Keratinocyte (primary cell): ENCODE results near the gene UBE2L6. TPM values are rescaled to one million over a fixed set of nuclear protein-coding genes. Genes with fewer than 3 reads are reported as not detected.

Experiments
- DNase-seq: peaks from one replicate; pipeline ENCODE4 v3.0.0-alpha.2; 2011; ENCODE audit warnings: low read depth, missing footprints, low spot score
- FAIRE-seq: peaks from 2 replicates; lab custom pipeline; 2011; peaks lifted over from hg19 to GRCh38; lab: Jason Lieb, UNC
- H2AFZ ChIP-seq: 2 replicates; pipeline ENCODE4 v1.6.0; 2012; ENCODE audit warnings: low read length, control low read depth, inconsistent platforms; ENCODE audit not compliant: control insufficient read depth
- H3K27ac ChIP-seq: 2 replicates; pipeline ENCODE4 v1.5.1; 2011; ENCODE audit warnings: low read length; ENCODE audit not compliant: control insufficient read depth, insufficient read depth
- H3K27me3 ChIP-seq: 3 replicates; pipeline ENCODE4 v1.6.0; 2011; ENCODE audit warnings: low read length; ENCODE audit not compliant: control insufficient read depth, insufficient read depth; ENCODE audit errors: extremely low read depth
- H3K36me3 ChIP-seq, 2 experiments: 2 replicates in 1 of 2; 3 replicates in 1 of 2; pipeline ENCODE4 v1.5.1; 2011; ENCODE audit warnings: low read length in 2 of 2, mild to moderate bottlenecking in 1 of 2; ENCODE audit not compliant: control insufficient read depth in 2 of 2, insufficient read depth in 2 of 2; ENCODE audit errors: extremely low read depth in 1 of 2
- H3K4me1 ChIP-seq: 3 replicates; pipeline ENCODE4 v1.5.1; 2011; ENCODE audit warnings: low read length; ENCODE audit not compliant: control insufficient read depth, insufficient read depth; ENCODE audit errors: extremely low read depth
- H3K4me2 ChIP-seq: 3 replicates; pipeline ENCODE4 v1.6.0; 2011; ENCODE audit warnings: low read depth, low read length; ENCODE audit not compliant: control insufficient read depth, insufficient read depth; ENCODE audit errors: extremely low read depth
- H3K4me3 ChIP-seq, 3 experiments: fragments of 200-600 bp in 1 of 3; sonication (generic) in 1 of 3; 2 replicates in 2 of 3; 3 replicates in 1 of 3; pipeline ENCODE4 v1.5.1; 2011 to 2016; ENCODE audit warnings: low read length in 3 of 3, mild to moderate bottlenecking in 3 of 3, control low read depth in 2 of 3, inconsistent platforms in 1 of 3, low read depth in 1 of 3, mixed read lengths in 1 of 3, mixed run types in 1 of 3, moderate library complexity in 1 of 3; ENCODE audit not compliant: control insufficient read depth in 2 of 3, insufficient read depth in 2 of 3; ENCODE audit errors: extremely low read depth in 1 of 3
- H3K79me2 ChIP-seq: 2 replicates; pipeline ENCODE4 v1.6.0; 2012; ENCODE audit warnings: low read length; ENCODE audit not compliant: control insufficient read depth, insufficient read depth
- H3K9ac ChIP-seq: 3 replicates; pipeline ENCODE4 v1.6.0; 2011; ENCODE audit warnings: low read length; ENCODE audit not compliant: control insufficient read depth, insufficient read depth; ENCODE audit errors: extremely low read depth
- H3K9me1 ChIP-seq: 3 replicates; pipeline ENCODE4 v1.6.0; 2011; ENCODE audit warnings: low read length; ENCODE audit not compliant: control insufficient read depth, insufficient read depth; ENCODE audit errors: extremely low read depth
- H3K9me3 ChIP-seq: 2 replicates; pipeline ENCODE4 v1.5.1; 2012; ENCODE audit warnings: low read depth, low read length; ENCODE audit not compliant: control insufficient read depth
- H4K20me1 ChIP-seq: 3 replicates; pipeline ENCODE4 v1.6.0; 2011; ENCODE audit warnings: low read length; ENCODE audit not compliant: control insufficient read depth, insufficient read depth; ENCODE audit errors: extremely low read depth
- CTCF ChIP-seq, 3 experiments: IDR thresholded peaks in 1 of 3; conservative IDR thresholded peaks in 1 of 3; optimal IDR thresholded peaks in 1 of 3; 2 replicates in 2 of 3; 3 replicates in 1 of 3; pipeline versions ENCODE3 to v1.5.1; 2011; ENCODE audit warnings: low read length in 3 of 3, mild to moderate bottlenecking in 3 of 3, moderate library complexity in 2 of 3, control low read depth in 1 of 3, inconsistent platforms in 1 of 3; ENCODE audit not compliant: insufficient read depth in 2 of 3; ENCODE audit errors: extremely low read depth in 1 of 3
- EZH2 ChIP-seq: IDR thresholded peaks from one replicate; pipeline ENCODE4 v1.6.1; 2012; ENCODE audit warnings: inconsistent platforms, mild to moderate bottlenecking, low read length, moderate library complexity
- dilution Hi-C: fragments of 300-500 bp; cut with MboI; formaldehyde crosslinking; loops from one replicate; pipeline ENCODE4 v1.7.0; 2020; ENCODE audit warnings: low sequenced_read_pairs; ENCODE audit not compliant: extremely low pct_ligation_motif_present
- polyA plus RNA-seq, 5 experiments: library from polyadenylated mRNA; depleted of rRNA in 3 of 5; stranded (reverse) in 3 of 5; stranded (forward) in 1 of 5; unstranded in 1 of 5; fragments of >200 nt; gene quantifications; 1 replicate in 1 of 5; 2 replicates in 3 of 5; 3 replicates in 1 of 5; pipeline versions ENCODE4 v1.2.1 to v1.2.3, GENCODE V29; 2011 to 2012; ENCODE audit warnings: missing spikeins in 2 of 5, low read depth in 1 of 5, low replicate concordance in 1 of 5

Gene UBE2L6
- polyA plus RNA-seq, 1 donor (not counting 4 experiments of a cell fraction or from before 2014, with no cell fraction given): 56.6 TPM

DNA sequence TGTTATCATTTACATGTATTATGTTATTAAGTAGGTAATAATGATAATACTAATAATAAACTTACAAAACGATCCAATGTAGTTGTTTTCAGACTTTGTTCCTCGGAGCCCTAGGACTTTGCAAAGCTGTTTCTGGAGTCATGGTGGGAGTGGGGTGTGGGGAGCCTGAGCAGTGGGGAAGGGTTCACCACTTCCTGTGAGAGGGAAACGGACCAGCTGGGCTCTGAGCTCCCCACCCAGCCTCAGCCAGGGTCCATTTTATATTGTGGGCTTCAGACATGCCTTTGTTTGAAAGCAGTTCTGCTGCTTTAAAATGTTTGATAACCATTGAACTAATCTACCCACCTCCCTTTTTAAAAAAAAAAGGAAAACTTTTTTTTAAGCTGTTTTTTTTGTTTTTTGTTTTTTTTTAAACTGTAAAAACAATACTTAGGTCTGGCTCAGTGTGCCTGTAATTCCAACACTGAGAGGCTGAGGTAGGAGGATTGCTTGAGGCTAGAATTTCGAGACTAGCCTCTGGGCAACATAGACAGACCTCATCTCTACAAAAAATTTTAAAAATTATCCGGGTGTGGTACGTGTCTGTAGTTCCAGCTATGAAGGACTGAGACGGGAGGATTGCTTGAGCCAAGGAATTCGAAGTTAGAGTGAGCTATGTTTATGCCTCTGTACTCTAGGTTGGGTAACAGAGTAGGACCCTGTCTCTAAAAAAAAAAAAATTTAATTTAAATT is 37.0 kb upstream of the UBE2L6 start:
- no peaks in the 10 kb centered on the region for H4K20me1 ChIP-seq
- H3K4me1 ChIP-seq: peaks cover under 1% of the 10 kb centered on the region
- no peaks in the 10 kb centered on the region for H3K9me1 ChIP-seq
- no peak overlapping the region for H3K4me2 ChIP-seq
- no peak overlapping the region for H3K4me3 ChIP-seq
- H3K27ac ChIP-seq: no peak overlapping the region
- H3K9ac ChIP-seq: no peak overlapping the region
- DNase-seq (no peak), FAIRE-seq (no peak)
- H3K27me3 ChIP-seq: no peaks in the 10 kb centered on the region
- no peaks in the 10 kb centered on the region for H3K36me3 ChIP-seq
- no peaks in the 10 kb centered on the region for H3K79me2 ChIP-seq
- no peak overlapping the region for H2AFZ ChIP-seq
- no peak for TF ChIP-seq CTCF (optimal IDR thresholded peaks at IDR 0.05 in 1 of 3, IDR thresholded peaks at IDR 0.05 in 1 of 3, conservative IDR thresholded peaks at IDR 0.05 in 1 of 3; ENCODE audit: extremely low read depth in 1 of 3, insufficient read depth in 2 of 3, low read length in 3 of 3)
- TF ChIP-seq EZH2: no peak
- dilution Hi-C loops: no loop called here
- H3K9me3 ChIP-seq: no peaks in the 10 kb centered on the region

DNA sequence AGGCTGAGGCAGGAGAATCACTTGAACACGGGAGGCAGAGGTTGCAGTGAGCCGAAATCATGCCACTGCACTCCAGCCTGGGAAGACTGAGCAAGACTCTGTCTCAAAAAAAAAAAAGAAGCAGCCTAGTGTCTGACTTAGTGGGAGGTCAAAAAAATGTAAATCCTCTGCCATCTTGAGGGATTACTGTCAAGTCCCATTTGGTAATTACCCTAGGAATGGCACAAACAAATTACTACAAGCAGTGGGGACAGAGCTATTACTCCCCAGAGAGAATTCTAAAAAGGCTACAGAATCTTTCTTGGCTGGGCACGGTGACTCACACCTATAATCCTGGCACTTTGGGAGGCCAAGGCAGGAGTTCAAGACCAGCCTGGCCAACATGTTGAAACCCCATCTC is 33.8 kb upstream of the UBE2L6 start:
- H3K36me3 ChIP-seq: no peaks in the 10 kb centered on the region
- peaks cover 6% of the 10 kb centered on the region for H3K4me1 ChIP-seq
- FAIRE-seq (no peak), DNase-seq (no peak)
- H3K9ac ChIP-seq: no peak overlapping the region
- dilution Hi-C loops: no loop called here
- H3K27me3 ChIP-seq: peaks cover 3% of the 10 kb centered on the region
- H3K9me3 ChIP-seq: no peaks in the 10 kb centered on the region
- no peak for TF ChIP-seq CTCF (optimal IDR thresholded peaks at IDR 0.05 in 1 of 3, IDR thresholded peaks at IDR 0.05 in 1 of 3, conservative IDR thresholded peaks at IDR 0.05 in 1 of 3; ENCODE audit: extremely low read depth in 1 of 3, insufficient read depth in 2 of 3, low read length in 3 of 3)
- no peak for TF ChIP-seq EZH2
- H3K27ac ChIP-seq: no peak overlapping the region
- H3K4me2 ChIP-seq: no peak overlapping the region
- H3K9me1 ChIP-seq: no peaks in the 10 kb centered on the region
- H2AFZ ChIP-seq: no peak overlapping the region
- no peak overlapping the region for H3K4me3 ChIP-seq
- H4K20me1 ChIP-seq: no peaks in the 10 kb centered on the region
- H3K79me2 ChIP-seq: no peaks in the 10 kb centered on the region
